Measurements from ENCODE around the gene MYL4.

DNA sequence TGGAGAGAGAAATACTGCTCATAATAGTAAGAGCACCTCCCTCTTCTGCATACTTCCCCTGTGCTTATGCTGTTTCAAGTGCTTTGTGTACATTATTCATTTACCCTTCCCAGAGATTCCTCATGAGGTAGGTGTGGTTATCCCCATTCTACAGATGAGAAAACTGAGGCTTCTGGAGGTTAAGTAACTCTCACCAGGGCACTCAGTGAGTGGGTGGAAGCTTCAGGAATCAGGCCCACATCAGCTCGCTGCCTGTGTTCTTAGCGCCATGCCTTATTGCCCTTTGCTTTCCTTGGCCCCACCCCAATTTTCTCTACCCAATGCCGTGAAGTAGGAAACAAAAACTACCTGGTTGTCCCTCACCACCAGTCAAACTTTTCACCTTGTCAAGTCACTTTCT, 26.4 kb downstream of the MYL4 start:
- TF ChIP-seq, protein P1, sequence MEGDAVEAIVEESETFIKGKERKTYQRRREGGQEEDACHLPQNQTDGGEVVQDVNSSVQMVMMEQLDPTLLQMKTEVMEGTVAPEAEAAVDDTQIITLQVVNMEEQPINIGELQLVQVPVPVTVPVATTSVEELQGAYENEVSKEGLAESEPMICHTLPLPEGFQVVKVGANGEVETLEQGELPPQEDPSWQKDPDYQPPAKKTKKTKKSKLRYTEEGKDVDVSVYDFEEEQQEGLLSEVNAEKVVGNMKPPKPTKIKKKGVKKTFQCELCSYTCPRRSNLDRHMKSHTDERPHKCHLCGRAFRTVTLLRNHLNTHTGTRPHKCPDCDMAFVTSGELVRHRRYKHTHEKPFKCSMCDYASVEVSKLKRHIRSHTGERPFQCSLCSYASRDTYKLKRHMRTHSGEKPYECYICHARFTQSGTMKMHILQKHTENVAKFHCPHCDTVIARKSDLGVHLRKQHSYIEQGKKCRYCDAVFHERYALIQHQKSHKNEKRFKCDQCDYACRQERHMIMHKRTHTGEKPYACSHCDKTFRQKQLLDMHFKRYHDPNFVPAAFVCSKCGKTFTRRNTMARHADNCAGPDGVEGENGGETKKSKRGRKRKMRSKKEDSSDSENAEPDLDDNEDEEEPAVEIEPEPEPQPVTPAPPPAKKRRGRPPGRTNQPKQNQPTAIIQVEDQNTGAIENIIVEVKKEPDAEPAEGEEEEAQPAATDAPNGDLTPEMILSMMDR (IDR thresholded peaks at IDR 0.05): no peak
- peak in 1 of 2 donors; percentile 24 for TF ChIP-seq POLR2A (IDR thresholded peaks at IDR 0.05)

Data from thyroid gland (tissue), 4 donors.